NCI-H2081 treated with DMSO at 0.1 percent for 48 hours (cell line): ENCODE data around the gene CTBP2.
"Not testable (repeated sequence)": the region's sequence is repeated elsewhere in the genome, so short reads cannot be mapped to it uniquely, and the experiment has no call there.

Experiments used
- DNase-seq: peaks from one replicate; lab custom pipeline; 2025; lab: John Stamatoyannopoulos, UW

CTBP2 gene

GRCh38 chr10:125186431-125187170 lies 26.2 kb upstream of the CTBP2 start:
- DNase-seq = no peak

DNA sequence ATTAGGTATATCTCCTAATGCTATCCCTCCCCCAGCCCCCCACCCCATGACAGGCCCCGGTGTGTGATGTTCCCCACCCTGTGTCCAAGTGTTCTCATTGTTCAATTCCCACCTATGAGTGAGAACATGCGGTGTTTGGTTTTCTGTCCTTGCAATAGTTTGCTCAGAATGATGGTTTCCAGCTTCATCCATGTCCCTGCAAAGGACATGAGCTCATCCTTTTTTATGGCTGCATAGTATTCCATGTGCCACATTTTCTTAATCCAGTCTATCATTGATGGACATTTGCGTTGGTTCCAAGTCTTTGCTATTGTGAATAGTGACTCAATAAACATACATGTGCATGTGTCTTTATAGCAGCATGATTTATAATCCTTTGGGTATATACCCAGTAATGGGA lies 18.7 kb upstream of the CTBP2 start:
- DNase-seq = not testable (repeated sequence)

GRCh38 chr10:125177641-125178640 lies 17.6 kb upstream of the CTBP2 start:
- no peak for DNase-seq

- no peak for DNase-seq
Observed at GRCh38 chr10:125175807-125176206, 15.4 kb upstream of the CTBP2 start.

GRCh38 chr10:125174360-125174759 lies 14.0 kb upstream of the CTBP2 start:
- no peak for DNase-seq

GRCh38 chr10:125172694-125173093 lies 12.3 kb upstream of the CTBP2 start:
- no peak for DNase-seq

- no peak for DNase-seq
Observed at GRCh38 chr10:125171402-125172306, 11.3 kb upstream of the CTBP2 start.

GRCh38 chr10:125169915-125170314 lies 9.6 kb upstream of the CTBP2 start:
- DNase-seq = no peak

GRCh38 chr10:125169279-125169678 lies 8.9 kb upstream of the CTBP2 start:
- no peak for DNase-seq

- DNase-seq = no peak
Observed at GRCh38 chr10:125166658-125167057, 6.3 kb upstream of the CTBP2 start.

GRCh38 chr10:125165584-125166573 lies 5.5 kb upstream of the CTBP2 start:
- DNase-seq = no peak

- no peak for DNase-seq
Observed at GRCh38 chr10:125164421-125164820, 4.1 kb upstream of the CTBP2 start.

GRCh38 chr10:125163803-125164202 lies 3.4 kb upstream of the CTBP2 start:
- DNase-seq = no peak

DNA sequence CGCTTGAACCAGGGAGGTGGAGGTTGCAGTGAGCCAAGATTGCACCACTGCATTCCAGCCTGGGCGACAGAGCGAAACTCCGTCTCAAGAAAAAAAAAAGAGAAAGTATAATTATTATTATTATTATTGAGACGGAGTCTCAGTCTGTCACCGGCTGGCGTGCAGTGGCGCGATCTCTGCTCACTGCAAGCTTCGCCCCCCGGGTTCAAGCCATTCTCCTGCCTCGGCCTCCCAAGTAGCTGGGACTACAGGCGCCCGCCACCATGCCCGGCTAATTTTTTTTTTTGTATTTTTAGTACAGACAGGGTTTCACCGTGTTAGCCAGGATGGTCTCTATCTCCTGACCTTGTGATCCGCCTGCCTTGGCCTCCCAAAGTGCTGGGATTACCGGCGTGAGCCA lies 2.9 kb upstream of the CTBP2 start:
- DNase-seq = not testable (repeated sequence)

GRCh38 chr10:125162120-125162931 lies 2.0 kb upstream of the CTBP2 start:
- DNase-seq = no peak

DNA sequence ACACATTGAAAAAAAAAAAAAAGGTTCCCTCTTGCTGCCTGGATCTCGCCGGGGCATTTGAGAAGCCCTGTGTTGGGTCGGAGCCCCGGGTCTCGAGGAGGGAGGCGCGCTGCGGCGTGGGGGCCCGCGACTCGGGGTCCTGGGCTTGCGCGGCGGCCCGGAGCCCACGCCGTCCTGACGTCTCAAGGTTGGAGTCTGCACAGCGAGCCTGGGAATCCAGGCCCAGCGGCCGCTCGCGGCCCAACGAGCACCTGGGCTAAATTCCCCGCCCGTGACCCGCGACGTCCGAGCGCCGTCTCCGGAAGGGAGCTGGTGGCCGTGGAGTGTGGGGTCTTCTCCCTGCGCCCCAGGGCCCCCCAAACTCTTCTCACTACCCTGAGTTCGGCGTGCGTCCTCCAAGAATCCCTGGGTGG lies 1.4 kb upstream of the CTBP2 start:
- DNase-seq = no peak

- no peak for DNase-seq
Observed at GRCh38 chr10:125160856-125161706, 718 bp upstream of the CTBP2 start.

DNA sequence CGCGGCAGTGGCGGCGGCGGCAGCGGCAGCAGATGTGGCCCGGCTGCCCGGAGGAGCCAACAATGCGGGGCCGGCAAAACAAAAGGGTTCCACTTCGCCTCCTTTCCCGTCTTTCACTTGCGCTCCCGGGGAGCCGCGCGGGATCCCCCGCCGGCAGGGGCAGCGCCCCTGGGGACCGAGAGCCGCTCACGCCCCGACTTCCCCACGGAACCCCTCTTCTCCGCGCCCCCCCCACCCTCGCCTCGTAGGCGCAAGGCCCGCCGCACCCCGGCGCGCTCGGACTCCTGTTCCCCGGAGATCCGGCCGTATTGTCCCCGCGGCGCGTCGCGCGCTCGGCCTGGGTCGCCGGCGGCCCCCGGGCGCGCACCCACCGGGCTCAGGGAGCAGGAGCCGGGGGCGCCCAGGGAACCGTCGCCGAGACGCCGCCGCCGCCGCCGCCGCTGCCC lies 854 bp downstream of the CTBP2 start:
- DNase-seq = no peak
